Measurements from ENCODE around the gene SLC7A8.

DNA sequence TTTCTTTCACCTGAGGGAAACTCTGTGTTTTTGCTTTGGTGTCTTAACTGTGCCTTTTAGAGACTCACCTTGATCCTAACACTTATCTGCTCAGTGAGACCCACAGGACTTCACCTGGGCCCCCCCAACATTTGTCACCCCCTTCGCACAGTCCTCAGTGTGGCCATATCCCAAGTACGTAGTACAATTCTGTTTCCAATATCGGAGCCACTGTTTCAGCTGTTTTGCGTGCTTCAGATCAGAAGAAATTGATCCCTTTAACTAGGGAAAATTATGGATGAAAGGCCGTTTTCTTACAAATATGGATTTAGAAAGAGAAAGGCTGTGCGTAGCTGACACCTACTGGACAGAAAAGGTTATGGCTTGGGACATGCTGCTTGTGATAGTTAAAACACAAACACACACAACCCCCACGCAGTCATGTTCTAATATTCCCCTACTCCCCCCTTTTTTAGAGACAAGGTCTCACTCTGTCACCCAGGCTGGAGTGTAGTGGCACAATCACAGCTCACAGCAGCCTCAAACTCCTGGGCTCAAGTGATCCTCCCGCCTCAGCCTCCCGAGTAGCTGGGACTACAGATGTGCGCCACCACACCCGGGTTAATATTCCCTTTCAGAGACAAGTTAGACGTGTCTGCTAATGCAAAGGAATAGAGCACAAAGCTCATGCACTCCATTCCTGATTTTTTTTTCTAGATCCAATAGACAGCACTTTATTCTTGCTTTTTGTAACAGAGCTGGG is 3.6 kb upstream of the SLC7A8 start:
- TF ChIP-seq RAD21 (IDR thresholded peaks at IDR 0.05) (peak; percentile 91 to 95), TAF1 (conservative IDR thresholded peaks at IDR 0.05) (no peak)

Measured in liver (tissue), 2 donors.